Hematopoietic multipotent progenitor cell treated with erythropoietin and hydrocortisone succinate and interleukin-3 and kit ligand, for 8 days (in vitro differentiated cells): ENCODE measurements around the gene TUBA3E.
"Not testable (repeated sequence)": the region's sequence is repeated elsewhere in the genome, so short reads cannot be mapped to it uniquely, and the experiment has no call there.

ENCODE experiments used
- DNase-seq: peaks from one replicate; pipeline ENCODE4 v3.0.0-alpha.2; 2015

TUBA3E gene

DNA sequence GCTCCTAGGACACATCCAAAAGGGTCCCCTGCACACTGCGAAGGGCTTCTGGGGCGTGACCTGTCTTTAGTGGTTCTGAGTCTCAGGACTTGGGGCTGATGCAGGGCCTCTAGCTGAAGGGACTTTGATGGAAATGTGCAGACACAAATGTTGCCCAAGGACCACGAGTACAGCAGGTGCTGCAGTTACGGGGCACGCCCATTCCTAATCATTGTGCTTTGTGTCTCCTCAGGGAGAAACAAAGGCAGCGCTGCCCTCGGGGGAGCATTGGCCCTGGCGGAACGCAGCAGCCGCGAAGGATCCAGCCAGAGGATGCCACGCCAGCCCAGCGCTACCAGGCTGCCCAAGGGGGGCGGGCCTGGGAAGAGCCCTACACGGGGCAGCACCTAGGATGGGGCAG lies 8.0 kb downstream of the TUBA3E start:
- DNase-seq: no peak

DNA sequence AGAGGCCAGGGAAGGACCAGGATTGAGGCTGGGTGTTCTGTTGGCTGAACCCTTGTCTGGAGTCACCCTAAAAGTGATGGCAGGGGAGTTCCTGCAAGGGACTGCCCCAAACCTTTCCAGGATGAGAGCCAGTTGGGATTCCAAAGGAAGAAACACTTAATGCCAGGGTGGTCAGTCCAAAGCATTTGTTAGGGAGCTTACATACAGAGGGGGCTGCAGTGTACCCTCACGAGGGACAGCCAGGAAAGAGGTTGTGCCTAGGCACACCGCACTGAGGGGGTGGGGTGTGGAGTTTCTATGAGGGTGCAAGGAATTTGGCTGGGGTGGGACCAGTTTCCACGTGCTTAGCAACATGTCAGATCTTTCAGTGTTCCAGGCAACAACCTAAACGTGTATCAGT lies 9.3 kb downstream of the TUBA3E start:
- DNase-seq: not testable (repeated sequence)

DNA sequence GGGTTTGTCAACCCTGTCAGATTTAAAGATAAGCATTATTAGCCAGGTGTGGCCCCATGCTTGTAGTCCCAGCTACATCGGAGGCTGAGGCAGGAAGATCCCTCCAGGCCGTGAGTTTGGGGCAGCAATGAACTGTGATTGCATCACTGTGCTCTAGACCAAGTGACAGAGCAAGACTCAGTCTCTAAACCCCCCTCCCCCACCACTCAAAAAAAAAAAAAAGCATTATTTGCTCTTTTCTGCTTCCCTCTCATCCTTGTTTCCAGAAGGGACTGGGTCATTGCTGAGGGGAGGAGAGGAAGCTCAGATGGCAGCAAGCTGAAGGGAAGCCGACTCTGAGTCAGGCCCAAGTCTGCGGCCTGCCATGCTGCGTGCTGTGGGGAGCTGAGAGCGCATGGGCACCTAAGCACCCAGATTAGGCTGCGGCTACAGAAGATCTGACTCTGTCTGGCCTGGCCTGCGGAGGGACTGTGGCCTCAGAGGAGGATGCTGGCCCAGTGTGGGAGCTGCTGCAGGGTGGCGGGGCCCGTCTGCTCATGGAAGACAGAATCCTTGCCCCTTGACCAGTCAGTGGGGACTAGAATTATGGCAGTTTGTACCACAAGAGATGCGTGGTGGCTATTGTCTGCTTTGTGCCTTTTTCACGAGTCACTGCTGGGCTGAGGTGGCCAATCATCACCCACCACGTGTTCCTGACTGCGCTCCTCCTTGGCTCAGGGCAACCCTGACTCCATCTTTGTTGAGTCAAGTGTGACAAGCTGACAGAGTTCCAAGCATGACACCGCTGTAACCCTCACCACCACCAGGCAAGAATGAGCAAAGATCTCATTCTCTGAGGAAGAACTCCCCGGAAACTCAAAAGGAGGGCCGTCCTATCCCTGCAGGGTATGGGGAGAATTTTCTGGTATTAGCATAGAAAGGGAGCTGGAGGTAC lies 10.1 kb downstream of the TUBA3E start:
- not testable (repeated sequence) for DNase-seq

DNA sequence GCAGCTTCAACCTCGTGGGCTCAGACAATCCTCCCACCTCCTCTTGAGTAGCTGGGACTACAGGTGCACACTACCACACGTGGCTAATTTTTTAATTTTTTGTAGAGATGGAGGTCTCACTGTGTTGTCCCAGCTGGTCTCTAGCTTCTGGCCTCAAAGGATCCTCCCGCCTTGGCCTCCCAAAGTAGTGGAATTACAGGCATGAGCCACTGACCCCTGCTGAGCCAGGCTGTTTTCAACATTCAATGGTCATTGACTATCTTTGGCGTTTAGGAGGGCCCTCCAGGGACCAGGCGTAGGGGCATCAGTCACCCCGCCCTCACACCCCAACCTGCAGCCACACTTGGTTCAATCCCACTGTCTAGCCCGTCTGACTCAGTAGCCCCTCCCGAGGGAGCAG lies 11.0 kb downstream of the TUBA3E start:
- DNase-seq: no peak

DNA sequence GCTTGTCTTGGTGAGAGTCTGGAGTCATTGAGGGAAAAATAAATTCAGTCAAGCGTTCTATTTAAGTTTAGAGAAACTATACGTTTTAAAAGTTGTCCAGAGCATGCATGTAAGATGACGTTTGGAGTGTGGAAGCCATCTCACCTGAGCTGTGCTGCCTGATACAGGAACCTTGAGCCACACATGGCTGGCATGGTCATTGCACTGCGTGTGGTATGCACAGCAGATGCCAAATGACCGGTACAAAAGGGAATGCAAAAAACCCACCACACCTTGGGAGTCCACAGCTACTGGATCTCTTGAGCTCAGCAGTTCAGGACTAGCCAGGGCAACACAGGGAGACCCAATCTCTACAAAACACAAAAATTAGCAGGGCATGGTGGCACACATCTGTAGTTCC lies 11.8 kb downstream of the TUBA3E start:
- no peak for DNase-seq

DNA sequence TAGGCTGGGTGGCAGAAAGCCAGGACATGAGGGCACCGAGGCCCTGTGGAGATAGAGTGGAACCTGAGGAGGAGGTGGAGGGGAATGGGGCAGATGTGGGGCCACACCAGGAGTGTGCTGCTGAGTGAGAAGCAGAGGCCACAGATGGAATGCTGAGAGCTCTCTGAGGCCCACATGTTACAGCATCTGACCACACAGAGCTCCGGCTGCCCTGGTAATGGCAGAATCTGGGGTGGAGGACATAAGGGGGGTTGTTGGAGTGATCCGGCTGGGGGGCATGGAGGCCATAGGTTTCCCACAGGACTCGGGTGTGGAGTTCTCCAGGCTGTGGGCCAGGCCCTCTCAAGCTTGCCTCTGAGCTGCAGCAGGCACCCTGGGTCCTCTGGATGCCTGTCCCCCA lies 12.3 kb downstream of the TUBA3E start:
- DNase-seq: no peak

DNA sequence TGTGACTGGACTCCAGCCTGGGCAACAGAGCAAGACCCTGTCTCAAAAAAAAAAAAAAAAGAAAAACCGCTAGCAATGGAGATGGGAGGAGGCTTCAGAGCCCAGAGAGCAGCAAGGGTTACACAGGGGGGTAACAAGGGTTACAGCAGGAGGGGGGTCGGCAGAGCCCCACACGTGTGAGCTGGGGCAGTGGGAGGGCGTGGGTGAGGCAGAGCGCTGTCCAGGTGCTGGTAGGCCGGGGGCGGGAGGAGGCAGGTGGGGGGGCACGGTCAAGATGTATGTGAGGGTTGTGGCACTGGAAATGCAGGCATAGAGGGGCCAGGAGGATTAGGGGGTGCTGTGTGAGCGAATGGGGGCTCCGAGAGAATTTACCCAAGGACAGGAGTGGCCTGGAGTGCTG lies 12.8 kb downstream of the TUBA3E start:
- DNase-seq: no peak

DNA sequence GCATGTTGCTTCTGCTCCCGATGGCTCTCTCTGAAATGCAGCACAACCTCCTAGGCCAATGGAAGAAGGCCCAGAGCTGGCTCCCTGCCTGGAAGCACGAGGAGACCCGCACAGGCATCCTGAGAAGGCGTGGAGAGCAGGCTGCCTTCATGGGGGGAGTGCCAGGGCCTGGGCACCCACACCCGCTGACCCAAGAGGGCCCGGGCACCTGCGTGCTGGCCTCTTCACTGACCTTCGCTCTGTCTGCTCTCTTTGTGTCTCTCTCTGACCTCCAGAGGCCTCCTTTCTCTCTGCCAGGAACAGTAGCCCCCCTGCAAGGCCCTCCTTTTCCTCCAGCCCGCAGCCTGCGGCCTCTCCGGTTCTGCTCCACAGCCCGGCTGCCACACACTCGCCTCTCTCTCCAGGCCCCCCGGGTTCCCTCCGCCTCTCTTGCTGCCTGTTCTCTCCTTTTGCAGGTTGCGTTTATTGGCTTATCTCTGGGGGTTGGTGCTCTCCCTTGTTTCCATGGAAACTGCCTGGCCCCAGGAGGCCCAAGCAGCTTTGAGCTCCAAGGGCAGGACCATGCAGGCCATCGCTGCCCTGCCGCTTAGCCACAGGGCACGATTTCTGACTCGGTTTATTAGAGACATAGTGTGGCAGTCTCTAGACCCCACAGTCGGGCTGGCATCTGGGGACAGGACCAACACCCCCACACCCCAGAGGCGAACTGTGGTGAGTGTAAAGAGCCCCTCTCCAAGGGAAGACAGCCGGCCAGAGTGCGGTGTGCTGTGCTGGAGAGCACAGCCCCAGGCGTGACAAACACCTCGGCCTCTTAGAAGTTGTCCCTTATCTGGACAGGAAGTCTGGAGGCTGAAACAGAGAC lies 14.5 kb downstream of the TUBA3E start:
- DNase-seq: peak; percentile 54

DNA sequence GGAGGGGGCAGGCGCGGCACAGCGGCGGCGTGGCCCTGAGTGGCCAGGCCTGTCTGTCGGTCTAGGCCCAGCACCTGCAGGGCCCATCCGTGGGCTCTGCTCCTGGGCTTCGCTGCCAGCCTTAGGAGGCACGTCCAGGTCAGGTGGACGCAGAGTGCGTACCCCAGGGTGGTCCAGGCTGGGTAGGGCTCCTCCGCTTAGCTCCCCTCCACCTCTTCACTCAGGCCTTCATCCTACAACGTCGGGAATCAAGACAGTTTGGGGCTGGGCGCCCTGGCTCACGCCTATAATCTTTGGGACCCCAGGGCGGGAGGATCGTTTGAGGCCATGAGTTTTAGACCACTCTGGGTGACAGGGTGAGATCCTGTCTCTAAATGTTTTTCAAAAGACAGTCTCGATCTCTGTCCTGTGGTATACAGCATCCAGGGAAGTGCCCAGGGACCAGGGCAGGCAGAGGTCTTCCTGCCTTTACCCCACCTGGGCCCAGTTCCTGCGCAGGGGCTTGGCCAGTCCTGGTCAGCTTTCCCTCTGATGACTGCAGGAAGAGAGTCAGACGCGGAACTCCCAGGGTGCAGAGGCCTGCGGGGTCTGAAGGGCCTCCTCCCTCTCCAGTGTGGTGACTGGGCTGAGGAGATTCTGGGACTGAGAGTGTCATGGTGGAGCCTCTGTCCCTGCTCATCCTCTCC lies 15.3 kb downstream of the TUBA3E start:
- not testable (repeated sequence) for DNase-seq

DNA sequence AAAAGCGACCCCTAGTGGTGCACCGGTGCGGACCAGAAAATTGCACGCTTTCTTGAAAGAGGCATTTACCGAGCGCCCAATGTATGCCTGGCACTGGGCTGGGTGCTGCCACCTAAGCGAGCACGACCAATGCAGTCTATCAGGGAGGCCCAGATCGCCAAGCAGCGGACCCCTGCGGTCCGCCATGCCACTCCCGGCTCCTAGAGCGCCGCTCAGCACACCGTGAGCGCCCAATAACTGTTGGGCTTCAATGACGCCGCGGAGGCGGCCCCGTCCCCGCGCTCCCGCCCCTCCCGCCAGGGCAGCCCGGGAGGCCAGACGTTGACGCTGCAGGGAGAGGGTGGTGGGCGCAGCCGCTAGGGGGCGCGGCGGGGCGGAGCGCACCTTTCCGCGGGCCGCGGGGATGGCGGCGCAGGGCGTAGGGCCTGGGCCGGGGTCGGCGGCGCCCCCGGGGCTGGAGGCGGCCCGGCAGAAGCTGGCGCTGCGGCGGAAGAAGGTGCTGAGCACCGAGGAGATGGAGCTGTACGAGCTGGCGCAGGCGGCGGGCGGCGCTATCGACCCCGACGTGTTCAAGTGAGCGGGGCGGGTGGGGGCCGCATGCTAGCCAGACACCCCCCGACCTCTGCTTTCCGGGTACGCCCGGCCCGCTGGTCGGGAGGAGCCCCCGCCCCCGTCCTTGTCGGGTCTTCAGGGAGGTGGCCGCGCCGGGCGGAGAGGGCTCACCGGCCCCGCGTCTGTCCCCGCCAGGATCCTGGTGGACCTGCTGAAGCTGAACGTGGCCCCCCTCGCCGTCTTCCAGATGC lies 16.2 kb downstream of the TUBA3E start, which contains the start of gene MZT2B:
Gene MZT2B, plus strand, starts transcription at position 383 of the 803 bp plus-strand sequence. Its CDS starts 21 bp downstream, at position 404.
- peak; percentile 90 for DNase-seq

DNA sequence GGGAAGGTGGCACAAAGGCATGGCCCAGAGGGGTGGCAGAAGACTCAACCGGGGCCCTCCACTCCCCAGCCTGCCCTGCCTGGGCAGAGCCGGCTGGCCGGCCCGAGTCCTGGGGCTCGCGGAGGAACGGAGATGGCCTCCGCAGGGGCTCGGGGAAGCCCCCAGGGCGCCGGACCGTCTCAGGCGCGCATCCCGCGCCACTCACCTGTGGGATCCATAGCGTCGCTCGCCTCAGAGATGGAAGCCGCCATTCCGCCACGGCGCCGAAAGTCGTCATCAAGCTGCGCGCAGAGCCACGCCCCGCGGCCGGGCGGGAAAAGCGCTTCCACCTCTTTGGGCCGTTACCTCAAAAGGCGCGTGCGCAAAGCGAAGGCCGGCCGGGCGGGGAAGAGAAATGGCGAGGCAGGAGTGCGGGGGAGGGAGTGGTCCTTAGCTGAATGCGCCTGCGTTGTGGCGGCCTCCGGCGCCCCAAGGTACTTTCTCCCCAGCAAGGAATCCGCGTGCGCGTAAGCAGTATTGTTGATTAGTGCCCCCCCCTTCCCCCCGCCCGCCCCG lies 16.8 kb downstream of the TUBA3E start, which contains the start of gene SMPD4:
Gene SMPD4, minus strand, starts transcription at position 278 of the 555 bp plus-strand sequence. CDS start 5,010 bp downstream, outside the sequence.
- peak; percentile 96 for DNase-seq

DNA sequence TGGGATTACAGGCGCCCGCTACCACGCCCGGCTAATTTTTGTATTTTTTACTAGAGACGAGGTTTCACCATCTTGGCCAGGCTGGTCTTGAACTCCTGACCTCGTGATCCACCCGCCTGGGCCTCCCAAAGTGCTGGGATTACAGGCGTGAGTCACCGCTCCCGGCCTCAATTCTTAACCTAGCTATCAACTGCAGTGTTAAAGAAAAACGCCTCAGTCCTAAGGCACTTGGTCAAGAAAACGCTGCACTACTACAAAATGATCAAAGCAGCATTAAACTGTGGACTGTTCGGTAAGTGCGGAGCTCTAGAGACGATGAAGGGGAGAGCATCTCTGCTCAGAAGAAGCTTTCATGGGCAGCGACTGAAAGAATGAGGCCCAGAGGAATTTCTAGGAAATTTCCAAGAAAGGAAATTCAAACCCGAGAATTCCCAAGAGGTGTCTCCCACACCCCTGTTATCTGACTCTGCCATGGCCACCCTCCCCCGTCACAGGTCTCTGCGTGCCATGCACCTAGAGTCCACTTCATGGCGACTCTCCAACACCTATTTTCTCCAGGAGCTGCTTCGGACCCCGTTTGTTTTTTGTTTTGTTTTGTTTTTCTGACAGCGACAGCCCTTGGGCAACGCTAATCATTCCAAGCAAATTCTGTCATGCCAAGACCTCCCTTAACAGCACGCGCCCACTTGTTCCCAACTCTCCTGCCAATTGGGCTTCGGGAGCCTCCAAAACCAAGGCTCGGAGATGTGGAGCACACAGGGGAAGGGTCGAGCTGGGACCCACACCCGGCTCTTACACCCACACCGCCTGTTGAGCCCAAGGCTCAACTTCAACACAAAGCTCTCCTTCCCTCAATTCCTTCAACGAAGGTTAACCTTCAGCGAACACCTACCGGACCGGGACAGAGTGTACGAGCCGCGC lies 17.6 kb downstream of the TUBA3E start:
- DNase-seq: peak; percentile 27

DNA sequence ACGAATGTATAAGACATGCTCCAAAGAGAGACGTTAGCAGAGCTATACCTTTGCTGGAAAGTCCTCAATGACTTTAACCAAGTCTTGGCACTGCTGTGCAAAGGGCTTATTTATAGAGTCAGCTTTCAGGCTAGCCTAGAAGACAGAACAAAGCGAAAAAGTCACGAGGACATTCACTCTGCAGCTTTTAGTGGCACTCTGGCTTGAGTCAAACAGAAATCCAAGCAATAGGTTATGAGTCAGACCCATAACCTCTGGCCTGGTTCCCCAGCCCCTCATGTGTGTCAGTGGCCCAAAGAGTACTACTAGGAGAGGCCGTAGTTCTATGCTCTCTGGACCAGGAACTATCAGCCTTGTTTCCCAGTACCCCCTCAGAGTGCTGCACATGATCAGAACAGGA lies 23.4 kb downstream of the TUBA3E start:
- DNase-seq: not testable (repeated sequence)

DNA sequence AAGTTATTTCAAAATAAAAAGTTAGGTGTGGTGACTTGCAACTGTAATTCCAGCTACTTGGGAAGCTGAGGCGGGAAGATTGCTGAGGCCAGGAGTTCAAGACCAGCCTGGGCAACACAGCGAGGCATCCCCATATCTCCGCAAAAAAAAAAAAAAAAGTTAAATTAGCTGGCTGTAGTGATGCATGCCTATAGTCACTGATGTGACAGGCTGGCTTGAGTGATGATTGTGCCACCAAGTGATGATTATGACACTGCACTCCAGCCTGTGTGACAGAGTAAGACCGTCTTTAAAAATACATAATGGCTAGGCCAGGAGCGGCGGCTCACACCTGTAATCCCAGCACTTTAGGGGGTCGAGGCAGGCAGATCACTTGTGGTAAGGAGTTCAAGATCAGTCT lies 28.3 kb downstream of the TUBA3E start:
- DNase-seq: no peak

DNA sequence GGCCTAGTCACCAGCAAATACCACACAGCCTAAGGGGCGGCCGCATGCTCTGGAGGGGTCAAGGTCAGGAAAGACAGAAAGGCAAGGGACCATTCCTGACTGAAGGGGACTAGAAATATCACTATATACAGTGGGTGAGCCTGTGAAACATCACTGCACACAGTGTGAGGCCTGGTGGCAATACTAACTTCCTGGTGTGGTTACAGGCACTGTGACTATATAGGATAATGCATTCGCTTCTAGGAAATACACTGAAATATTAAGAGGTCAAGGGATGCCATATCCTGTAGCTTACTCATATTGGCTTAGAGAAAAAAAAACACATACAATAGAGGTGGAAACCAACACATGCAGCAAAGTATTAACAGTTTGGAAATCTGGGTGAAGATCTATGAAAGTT lies 29.1 kb downstream of the TUBA3E start:
- not testable (repeated sequence) for DNase-seq

DNA sequence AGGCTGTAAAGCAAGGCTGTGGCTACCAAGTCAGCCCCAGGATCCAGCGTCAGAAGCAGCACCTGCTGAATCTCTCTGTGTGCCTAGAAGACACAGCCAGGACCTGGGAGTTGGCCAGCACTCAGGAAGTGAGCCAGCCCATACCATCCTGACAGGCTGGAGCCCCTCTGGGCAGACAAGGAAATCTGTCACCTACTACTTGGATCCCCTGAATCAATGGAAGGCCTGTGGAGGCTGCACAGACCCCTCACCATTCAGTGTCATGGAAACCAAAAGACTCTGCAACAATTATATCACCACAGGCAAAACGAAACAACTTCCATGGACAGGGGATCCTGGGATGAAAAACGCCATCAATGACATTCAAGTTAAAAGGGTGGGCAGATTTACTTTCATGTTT lies 31.6 kb downstream of the TUBA3E start:
- DNase-seq: not testable (repeated sequence)

DNA sequence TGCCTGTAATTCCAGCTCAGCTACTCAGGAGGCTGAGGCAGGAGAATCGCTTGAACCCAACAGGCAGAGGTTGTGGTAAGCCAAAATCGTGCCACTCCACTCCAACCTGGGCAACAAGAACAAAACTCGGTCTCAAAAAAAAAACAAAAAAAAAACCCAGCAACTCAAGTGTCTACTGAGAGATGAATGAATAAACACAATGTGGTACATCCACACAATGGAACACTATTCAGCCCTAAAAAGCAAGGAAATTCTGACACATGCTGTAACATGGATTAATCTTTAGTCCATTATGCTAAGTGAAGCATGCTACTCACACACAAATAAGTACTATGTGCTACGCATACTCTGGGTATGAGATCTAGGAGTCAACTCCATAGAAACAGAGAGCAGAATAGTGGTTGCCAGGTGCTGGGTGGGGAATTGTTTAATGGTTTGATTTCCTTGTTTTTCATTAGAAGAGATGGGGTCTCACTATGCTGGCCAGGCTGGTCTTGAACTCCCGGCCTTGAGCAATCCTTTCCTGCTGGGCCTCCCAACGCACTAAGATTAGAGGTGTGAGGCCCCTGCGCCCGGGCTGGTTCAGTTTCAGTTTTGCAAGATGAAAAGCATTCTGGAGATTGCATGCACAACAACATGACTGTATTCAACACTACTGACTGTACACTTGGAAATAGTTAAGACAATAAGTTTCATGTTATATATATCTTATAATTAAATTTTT lies 32.8 kb downstream of the TUBA3E start:
- DNase-seq: no peak

DNA sequence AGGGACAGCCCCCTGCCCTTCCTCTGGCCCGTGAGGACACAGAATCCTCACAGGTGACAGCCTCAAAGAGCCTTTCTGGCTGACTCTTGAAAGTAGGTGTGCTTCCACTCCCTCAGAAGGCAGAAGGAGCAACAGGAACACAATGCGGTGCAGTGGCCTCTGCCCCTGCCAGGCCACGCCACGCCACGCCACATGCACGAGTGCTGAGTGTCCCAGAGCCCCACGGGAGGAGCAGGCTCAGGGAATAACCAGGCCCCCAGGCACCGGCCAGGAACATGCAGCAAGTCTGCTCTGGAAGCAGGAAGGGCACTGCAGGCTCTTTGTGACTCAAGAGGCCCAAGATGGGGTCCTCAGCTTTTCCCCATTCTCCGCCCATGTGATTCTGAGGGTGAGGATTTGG lies 35.3 kb downstream of the TUBA3E start:
- no peak for DNase-seq

DNA sequence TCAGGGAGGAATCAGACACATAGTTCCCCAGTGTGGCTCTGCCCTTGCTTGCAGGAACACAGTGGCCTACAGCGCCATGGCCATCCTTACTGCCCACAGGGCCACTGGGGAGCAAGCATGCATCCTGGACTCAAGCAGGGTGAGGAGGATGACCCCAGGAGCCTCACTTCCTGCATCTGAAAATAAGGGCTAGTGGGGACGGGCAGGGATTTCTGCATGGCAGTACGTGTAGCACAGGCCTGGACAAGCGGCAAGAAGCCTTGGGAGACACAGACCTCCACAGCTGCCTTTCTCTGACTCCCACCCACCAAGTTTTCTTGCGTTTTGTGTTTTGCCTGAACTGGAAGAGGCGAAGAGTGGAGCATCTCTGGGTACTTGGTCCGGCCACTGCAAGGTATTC lies 35.8 kb downstream of the TUBA3E start:
- not testable (repeated sequence) for DNase-seq
